Osteoblast (primary cell): ENCODE measurements around the gene IGF2BP1. TPM values are rescaled to one million over a fixed set of nuclear protein-coding genes. Genes with fewer than 3 reads are reported as not detected.
A peak's percentile ranks its signal among the peaks of the same experiment; 100 is the strongest.

Experiments used
- DNase-seq: peaks from one replicate; pipeline ENCODE4 v3.0.0; 2011; ENCODE audit warnings: low spot score, mixed read lengths; ENCODE audit not compliant: insufficient read length; ENCODE audit errors: missing footprints
- H2AFZ ChIP-seq: 2 replicates; pipeline ENCODE4 v1.6.0; 2011; ENCODE audit warnings: mild to moderate bottlenecking, low read length
- H3K27ac ChIP-seq: 2 replicates; pipeline ENCODE4 v1.5.1; 2011; ENCODE audit warnings: mild to moderate bottlenecking, low read depth, low read length, moderate library complexity
- H3K27me3 ChIP-seq: 2 replicates; pipeline ENCODE4 v1.6.0; 2012; ENCODE audit warnings: mild to moderate bottlenecking, control low read depth, inconsistent platforms, low read length, moderate library complexity; ENCODE audit not compliant: insufficient read depth
- H3K36me3 ChIP-seq: 2 replicates; pipeline ENCODE4 v1.5.1; 2011; ENCODE audit warnings: mild to moderate bottlenecking, low read length, control low read depth, moderate library complexity; ENCODE audit not compliant: insufficient read depth
- H3K4me1 ChIP-seq: 2 replicates; pipeline ENCODE4 v1.5.1; 2011; ENCODE audit warnings: mild to moderate bottlenecking, low read length, control low read depth, moderate library complexity; ENCODE audit not compliant: insufficient read depth
- H3K4me2 ChIP-seq: 2 replicates; pipeline ENCODE4 v1.6.0; 2011; ENCODE audit warnings: mild to moderate bottlenecking, low read length; ENCODE audit not compliant: insufficient read depth
- H3K4me3 ChIP-seq: fragments of 200-600 bp; sonication (generic); 3 replicates; pipeline ENCODE4 v1.5.1; 2012; ENCODE audit warnings: mild to moderate bottlenecking, low read length, inconsistent platforms; ENCODE audit not compliant: insufficient read depth
- H3K79me2 ChIP-seq: 2 replicates; pipeline ENCODE4 v1.6.0; 2012; ENCODE audit warnings: mild to moderate bottlenecking, low read length, control low read depth, inconsistent platforms; ENCODE audit not compliant: insufficient read depth
- H3K9me3 ChIP-seq: 2 replicates; pipeline ENCODE4 v1.5.1; 2011; ENCODE audit warnings: low read depth, low read length, control low read depth
- H4K20me1 ChIP-seq: 2 replicates; pipeline ENCODE4 v1.6.0; 2012; ENCODE audit warnings: mild to moderate bottlenecking, low read length, control low read depth; ENCODE audit not compliant: insufficient read depth
- total RNA-seq: library from RNA; depleted of rRNA; stranded (reverse); fragments of >200 nt; gene quantifications from 2 replicates; pipeline ENCODE4 v1.2.3, GENCODE V29; 2012
- TF ChIP-seq, protein P1 (sequence below): IDR thresholded peaks from 2 replicates; pipeline ENCODE4 v1.5.1; 2011; ENCODE audit warnings: mild to moderate bottlenecking, low read depth, low read length, moderate library complexity; ENCODE audit errors: extremely low read depth

Gene IGF2BP1
- 0.59 and 1.4 TPM in 2 replicates for total RNA-seq

DNA sequence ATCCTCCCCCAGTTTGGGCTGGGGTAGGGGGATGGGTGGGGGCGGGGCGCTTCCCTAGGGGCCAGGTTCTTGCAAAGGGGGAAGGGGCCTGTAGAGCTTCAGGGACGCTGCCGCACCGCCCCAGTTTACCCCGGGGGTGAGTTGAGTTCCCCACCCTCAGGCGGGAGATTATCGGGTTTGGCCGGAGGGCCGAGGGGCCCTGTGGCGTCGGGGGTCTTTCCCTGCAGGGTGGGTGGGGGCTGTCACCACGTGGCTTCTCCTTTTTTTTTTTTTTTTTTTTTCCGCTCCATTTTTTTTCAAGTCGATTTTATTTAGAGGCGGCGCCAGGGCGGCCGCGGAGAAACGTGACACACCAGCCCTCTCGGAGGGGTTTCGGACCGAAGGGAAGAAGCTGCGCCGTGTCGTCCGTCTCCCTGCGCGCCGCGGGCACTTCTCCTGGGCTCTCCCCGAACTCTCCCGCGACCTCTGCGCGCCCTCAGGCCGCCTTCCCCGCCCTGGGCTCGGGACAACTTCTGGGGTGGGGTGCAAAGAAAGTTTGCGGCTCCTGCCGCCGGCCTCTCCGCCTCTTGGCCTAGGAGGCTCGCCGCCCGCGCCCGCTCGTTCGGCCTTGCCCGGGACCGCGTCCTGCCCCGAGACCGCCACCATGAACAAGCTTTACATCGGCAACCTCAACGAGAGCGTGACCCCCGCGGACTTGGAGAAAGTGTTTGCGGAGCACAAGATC, at the start of gene IGF2BP1:
Gene IGF2BP1 (plus strand): TSS at position 283 of the 724 bp plus-strand sequence. CDS start 361 bp downstream, at position 644.
- H3K9me3 ChIP-seq = no peaks in the 10 kb centered on the region
- TF ChIP-seq, protein P1, sequence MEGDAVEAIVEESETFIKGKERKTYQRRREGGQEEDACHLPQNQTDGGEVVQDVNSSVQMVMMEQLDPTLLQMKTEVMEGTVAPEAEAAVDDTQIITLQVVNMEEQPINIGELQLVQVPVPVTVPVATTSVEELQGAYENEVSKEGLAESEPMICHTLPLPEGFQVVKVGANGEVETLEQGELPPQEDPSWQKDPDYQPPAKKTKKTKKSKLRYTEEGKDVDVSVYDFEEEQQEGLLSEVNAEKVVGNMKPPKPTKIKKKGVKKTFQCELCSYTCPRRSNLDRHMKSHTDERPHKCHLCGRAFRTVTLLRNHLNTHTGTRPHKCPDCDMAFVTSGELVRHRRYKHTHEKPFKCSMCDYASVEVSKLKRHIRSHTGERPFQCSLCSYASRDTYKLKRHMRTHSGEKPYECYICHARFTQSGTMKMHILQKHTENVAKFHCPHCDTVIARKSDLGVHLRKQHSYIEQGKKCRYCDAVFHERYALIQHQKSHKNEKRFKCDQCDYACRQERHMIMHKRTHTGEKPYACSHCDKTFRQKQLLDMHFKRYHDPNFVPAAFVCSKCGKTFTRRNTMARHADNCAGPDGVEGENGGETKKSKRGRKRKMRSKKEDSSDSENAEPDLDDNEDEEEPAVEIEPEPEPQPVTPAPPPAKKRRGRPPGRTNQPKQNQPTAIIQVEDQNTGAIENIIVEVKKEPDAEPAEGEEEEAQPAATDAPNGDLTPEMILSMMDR = no peak
- peaks cover 26% of the 10 kb centered on the region for H3K4me1 ChIP-seq
- no peaks in the 10 kb centered on the region for H4K20me1 ChIP-seq
- H3K4me3 ChIP-seq = peak within 1 kb of the TSS; percentile 79
- H3K36me3 ChIP-seq = no peaks in the 10 kb centered on the region
- H3K27me3 ChIP-seq = peaks cover 95% of the 10 kb centered on the region
- DNase-seq = peak; percentile 90
- peak within 1 kb of the TSS; percentile 86 for H2AFZ ChIP-seq
- H3K79me2 ChIP-seq = peaks cover 30% of the 10 kb centered on the region
- H3K4me2 ChIP-seq = peak within 1 kb of the TSS; percentile 79
- H3K27ac ChIP-seq = peak within 1 kb of the TSS; percentile 45

DNA sequence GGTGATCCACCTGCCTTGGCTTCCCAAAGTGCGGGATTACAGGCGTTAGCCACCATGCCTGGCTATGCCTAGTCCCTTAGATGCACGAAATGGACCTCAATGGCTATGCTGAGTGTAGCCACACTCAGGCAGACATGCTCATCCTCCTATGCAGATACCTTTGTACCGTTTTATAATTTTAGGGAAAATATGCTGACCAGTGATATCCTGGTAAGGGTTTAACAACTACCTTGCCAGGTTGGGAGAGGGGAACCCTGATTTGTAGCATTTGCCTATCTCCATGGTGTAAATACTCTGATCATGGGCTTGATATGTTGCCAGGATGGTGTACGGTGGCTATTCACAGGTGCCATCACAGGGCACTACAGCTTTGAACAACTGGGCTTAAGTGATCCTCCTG, 45.6 kb upstream of the IGF2BP1 start:
- Histone ChIP-seq H2AFZ (peak overlapping the region; percentile 37), H3K9me3 (no peaks in the 10 kb centered on the region), H3K36me3 (no peaks in the 10 kb centered on the region), H3K4me2 (no peak overlapping the region), H3K4me3 (no peak overlapping the region), H4K20me1 (no peaks in the 10 kb centered on the region), H3K4me1 (no peaks in the 10 kb centered on the region), H3K27me3 (no peaks in the 10 kb centered on the region), H3K27ac (no peak overlapping the region), H3K79me2 (no peaks in the 10 kb centered on the region)
- DNase-seq = peak; percentile 32
- TF ChIP-seq, protein P1 = no peak

DNA sequence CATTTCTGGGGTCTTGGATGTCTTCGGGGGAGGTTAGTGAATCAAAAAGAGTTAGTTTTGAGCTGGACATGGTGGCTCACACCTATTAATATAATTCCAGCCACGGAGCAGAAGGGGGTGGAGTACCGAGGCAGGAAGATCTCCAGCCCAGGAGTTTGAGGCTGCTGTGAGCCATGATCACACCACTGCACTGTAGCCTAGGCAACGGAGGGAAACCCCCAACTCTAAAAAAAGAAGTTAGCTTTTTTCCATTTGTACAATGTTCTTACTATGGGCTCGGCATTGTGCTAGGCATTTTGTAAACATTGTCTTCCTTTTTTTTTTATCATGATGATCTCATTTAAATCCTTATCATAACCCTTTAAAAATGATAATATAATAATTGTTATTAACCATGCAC, 44.3 kb upstream of the IGF2BP1 start:
- TF ChIP-seq, protein P1 = no peak
- Histone ChIP-seq H3K4me3 (no peak overlapping the region), H3K4me2 (no peak overlapping the region), H4K20me1 (no peaks in the 10 kb centered on the region), H3K36me3 (no peaks in the 10 kb centered on the region), H3K79me2 (no peaks in the 10 kb centered on the region), H3K27me3 (no peaks in the 10 kb centered on the region), H3K27ac (no peak overlapping the region), H3K9me3 (no peaks in the 10 kb centered on the region), H3K4me1 (no peaks in the 10 kb centered on the region), H2AFZ (peak overlapping the region; percentile 56)
- DNase-seq = no peak

DNA sequence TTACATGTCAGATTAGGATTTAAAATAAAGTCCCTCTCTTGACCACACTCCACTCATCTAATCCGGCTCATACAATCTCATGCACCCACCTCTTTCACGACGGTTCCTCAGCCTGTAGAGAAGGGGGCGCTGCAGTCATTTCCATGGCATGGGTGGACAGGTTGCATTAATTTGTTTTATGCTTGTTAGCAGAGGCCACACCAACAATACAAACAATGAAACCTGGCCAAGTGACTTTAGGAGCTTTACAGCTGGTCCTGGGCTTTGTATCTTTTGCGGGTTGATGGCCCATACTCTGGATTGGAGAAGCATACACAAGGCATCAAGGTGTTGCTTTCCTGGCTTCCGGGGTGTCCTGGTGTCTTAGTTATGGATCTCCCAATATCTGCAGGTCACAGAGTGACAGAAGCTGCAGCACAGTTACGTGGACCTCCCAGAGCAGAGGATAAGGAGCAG, 42.9 kb upstream of the IGF2BP1 start:
- DNase-seq = peak; percentile 50
- Histone ChIP-seq H3K4me3 (no peak overlapping the region), H3K4me1 (no peaks in the 10 kb centered on the region), H3K4me2 (no peak overlapping the region), H3K27me3 (no peaks in the 10 kb centered on the region), H3K27ac (no peak overlapping the region), H2AFZ (peak overlapping the region; percentile 56), H3K36me3 (no peaks in the 10 kb centered on the region), H4K20me1 (no peaks in the 10 kb centered on the region), H3K79me2 (no peaks in the 10 kb centered on the region), H3K9me3 (no peaks in the 10 kb centered on the region)
- TF ChIP-seq, protein P1 = peak; percentile 70
